ENCODE results near the gene NRXN2. TPM values are rescaled to one million over a fixed set of nuclear protein-coding genes. Genes with fewer than 3 reads are reported as not detected.

NRXN2 gene
- total and polyA plus RNA-seq, 3 donors from 2014 or later: 32.6 to 46.8 (median 40.1) TPM

DNA sequence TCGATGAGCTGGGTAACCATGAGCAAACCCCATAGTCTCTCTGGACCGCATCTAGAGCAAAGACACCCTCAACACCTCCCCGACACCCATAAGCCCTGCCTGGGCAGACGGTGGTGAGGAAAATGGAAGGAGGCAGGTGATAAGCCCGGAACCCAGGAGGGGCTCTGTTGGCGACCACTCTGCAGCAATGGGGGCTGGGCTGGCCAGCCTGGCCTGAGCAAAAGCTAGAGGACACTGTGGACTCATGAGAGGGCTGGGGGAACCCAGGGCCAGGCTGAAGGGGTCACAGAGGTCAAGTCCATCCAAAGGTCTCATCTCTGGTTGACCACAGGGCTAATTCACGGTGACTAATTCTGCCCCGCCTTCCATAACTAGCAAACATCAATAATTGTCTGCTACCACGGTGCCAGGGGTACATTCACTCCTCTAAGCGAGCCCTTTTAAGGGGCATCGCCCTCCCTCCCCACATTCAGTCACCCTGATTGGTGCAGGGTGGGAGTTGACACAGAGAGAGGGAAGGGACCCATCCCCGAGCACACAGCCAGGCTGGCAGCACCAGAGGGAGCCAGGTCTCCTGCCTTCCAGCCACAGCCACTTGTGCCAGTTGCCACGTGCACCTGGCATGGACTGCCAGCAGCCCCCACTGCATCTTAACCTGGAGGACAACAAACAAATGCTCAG is 32.8 kb upstream of the NRXN2 start:
- intact Hi-C loops (cut with DNase I; ENCODE audit: low total_unique reads): no loop called here
- no peaks in the 10 kb centered on the region for H3K36me3 ChIP-seq (ENCODE audit: low read depth, missing control alignments)
- TF ChIP-seq, protein P1, sequence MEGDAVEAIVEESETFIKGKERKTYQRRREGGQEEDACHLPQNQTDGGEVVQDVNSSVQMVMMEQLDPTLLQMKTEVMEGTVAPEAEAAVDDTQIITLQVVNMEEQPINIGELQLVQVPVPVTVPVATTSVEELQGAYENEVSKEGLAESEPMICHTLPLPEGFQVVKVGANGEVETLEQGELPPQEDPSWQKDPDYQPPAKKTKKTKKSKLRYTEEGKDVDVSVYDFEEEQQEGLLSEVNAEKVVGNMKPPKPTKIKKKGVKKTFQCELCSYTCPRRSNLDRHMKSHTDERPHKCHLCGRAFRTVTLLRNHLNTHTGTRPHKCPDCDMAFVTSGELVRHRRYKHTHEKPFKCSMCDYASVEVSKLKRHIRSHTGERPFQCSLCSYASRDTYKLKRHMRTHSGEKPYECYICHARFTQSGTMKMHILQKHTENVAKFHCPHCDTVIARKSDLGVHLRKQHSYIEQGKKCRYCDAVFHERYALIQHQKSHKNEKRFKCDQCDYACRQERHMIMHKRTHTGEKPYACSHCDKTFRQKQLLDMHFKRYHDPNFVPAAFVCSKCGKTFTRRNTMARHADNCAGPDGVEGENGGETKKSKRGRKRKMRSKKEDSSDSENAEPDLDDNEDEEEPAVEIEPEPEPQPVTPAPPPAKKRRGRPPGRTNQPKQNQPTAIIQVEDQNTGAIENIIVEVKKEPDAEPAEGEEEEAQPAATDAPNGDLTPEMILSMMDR (IDR thresholded peaks at IDR 0.05): no peak
- TF ChIP-seq POLR2A (IDR thresholded peaks at IDR 0.05): no peak
- WGBS, 2 donors: 87 to 89% methylated on average over 13 of the region's 13 CpGs
- no peak overlapping the region for H3K4me3 ChIP-seq
- no peak overlapping the region for H3K27ac ChIP-seq
- H3K9me3 ChIP-seq: no peaks in the 10 kb centered on the region
- H3K27me3 ChIP-seq: no peaks in the 10 kb centered on the region
- peaks cover 35% of the 10 kb centered on the region for H3K4me1 ChIP-seq
- DNase-seq: no peak

DNA sequence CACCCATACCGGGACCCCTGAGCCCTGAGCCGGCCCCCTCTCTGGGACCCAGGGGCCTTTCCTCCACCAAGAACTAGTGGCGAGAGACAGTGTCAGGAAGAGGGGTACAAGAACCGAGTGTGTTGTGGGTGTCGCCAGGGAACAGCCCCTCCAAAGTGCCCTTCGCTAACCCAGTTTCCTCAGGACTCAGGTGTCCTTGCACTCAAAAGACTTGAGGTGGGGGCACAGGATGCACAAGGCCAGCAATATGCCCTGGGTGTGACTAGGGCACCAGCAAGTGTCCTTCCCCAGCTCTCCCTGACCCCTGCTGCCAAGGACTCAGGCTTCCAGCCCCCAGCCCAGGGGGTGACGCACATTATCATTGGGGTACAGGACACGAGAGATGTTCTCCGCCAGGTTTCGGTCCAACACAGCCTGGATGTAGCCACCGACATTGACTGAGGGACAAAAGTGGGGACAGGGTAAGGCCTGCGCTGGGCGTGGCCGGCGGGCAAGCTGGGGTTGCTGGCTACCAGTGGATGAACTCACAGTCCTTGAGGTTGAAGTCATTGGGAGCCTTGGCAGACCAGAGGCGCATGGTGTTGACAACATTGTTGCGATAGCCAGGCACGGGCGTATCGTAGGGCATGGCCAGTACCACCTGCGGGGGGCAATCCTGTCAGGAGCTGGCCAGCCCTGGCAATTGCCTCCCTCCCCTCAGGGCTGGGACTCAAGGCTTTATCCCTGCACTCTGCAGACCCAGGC is 32.1 kb upstream of the NRXN2 start:
- H3K36me3 ChIP-seq (ENCODE audit: low read depth, missing control alignments): no peaks in the 10 kb centered on the region
- 79 to 85% methylated on average over 8 to 21 of the region's 21 CpGs for WGBS, 2 donors
- intact Hi-C loops (cut with DNase I; ENCODE audit: low total_unique reads): no loop called here
- no peak for DNase-seq
- H3K4me1 ChIP-seq: peaks cover 28% of the 10 kb centered on the region
- no peak for TF ChIP-seq POLR2A (IDR thresholded peaks at IDR 0.05)
- TF ChIP-seq, protein P1 (IDR thresholded peaks at IDR 0.05): no peak
- H3K4me3 ChIP-seq: no peak overlapping the region
- no peak overlapping the region for H3K27ac ChIP-seq
- H3K9me3 ChIP-seq: no peaks in the 10 kb centered on the region
- no peaks in the 10 kb centered on the region for H3K27me3 ChIP-seq

DNA sequence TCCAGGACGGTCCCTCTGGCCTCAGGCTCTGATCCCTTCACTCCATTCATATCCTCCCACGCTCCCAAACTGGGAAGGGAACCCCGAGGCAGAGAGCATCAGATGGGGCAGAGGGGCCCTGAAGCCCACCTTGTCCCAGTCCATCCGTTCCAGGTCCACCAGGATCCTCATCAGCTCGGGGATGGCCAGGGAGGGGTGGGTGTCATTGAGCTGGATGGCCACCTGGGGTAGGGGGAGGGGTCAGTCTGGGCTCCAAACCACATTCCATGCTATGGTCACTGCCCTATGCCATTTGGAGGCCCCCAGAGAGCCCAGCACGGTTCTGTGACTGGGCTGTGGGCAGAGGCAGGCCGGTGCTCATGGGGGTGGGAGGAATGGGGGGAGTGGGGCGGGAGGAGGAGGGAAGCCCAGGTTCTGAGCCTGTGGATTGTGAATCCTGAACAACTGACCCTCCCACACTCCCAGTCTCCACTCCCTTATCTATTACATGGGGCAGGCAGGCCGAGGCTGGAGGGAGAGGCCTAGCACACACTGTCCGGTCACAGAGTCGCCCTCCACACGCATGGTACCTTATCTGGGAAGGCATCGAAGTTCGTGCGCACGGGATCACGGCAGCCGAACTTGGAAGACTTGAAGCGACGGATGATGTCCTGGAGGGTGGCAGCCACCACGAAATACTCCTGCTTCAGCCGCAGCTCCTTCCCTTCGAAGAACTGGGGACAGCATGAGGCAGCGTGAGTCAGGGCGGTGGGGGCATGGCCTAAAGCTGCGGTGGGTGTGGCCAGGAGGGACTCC is 31.3 kb upstream of the NRXN2 start:
- 69 to 87% methylated on average over 16 to 21 of the region's 26 CpGs for WGBS, 2 donors

DNA sequence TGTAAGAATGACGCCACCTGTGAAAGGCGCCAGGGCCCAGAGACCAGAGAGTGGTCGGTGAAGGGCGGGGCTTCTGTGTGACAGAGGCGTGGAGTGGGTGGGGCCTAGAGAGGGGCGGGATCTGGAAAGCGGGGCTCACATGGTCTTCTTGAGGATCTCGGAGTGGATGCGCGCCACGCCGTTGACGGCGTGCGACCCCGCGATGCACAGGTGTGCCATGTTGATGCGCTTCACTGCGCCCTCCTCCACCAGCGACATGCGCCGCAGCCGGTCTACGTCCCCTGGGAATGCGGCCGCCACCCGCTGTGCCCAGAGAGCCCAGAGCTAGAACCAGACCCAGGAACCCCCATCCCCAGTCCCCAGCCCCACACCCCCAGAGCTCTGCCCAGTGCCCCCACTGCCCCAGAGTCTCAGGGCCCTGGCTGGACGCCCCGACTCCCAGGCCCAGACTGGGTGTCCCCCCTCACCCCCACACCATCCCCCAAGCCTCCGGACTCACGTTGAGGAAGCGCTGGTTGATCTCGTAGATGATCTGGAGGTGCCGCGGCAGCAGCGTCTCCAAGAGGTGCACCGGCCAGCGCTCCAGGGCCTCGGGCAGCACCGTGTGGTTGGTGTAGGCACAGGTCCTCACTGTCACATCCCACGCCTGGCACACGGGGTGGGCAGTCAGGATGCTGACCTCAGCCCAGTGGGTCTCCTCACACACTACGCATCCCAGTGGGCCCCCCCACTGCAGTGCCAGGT is 30.6 kb upstream of the NRXN2 start:
- no peak overlapping the region for H3K4me3 ChIP-seq
- H3K27ac ChIP-seq: no peak overlapping the region
- no peak for DNase-seq
- intact Hi-C loops (cut with DNase I; ENCODE audit: low total_unique reads): no loop called here
- no peaks in the 10 kb centered on the region for H3K27me3 ChIP-seq
- H3K4me1 ChIP-seq: peaks cover 18% of the 10 kb centered on the region
- no peaks in the 10 kb centered on the region for H3K9me3 ChIP-seq
- no peak for TF ChIP-seq POLR2A (IDR thresholded peaks at IDR 0.05)
- TF ChIP-seq, protein P1 (IDR thresholded peaks at IDR 0.05): no peak
- no peaks in the 10 kb centered on the region for H3K36me3 ChIP-seq (ENCODE audit: low read depth, missing control alignments)
- WGBS, 2 donors: 94 to 96% methylated on average over 30 to 40 of the region's 43 CpGs

More for the DNA sequence above, 31.3 kb upstream of the NRXN2 start:
- Histone ChIP-seq H3K9me3 (no peaks in the 10 kb centered on the region), H3K36me3 (ENCODE audit: low read depth, missing control alignments) (no peaks in the 10 kb centered on the region), H3K27me3 (no peaks in the 10 kb centered on the region), H3K27ac (no peak overlapping the region), H3K4me1 (peaks cover 24% of the 10 kb centered on the region), H3K4me3 (no peak overlapping the region)
- TF ChIP-seq, protein P1 (IDR thresholded peaks at IDR 0.05): no peak
- TF ChIP-seq POLR2A (IDR thresholded peaks at IDR 0.05): no peak
- DNase-seq: peak; percentile 75
- intact Hi-C loops (cut with DNase I; ENCODE audit: low total_unique reads): no loop called here
